Fibroblast of lung (primary cell): ENCODE results near the gene ATG7. TPM values are rescaled to one million over a fixed set of nuclear protein-coding genes. Genes with fewer than 3 reads are reported as not detected.

ENCODE experiments used
- DNase-seq, 2 donors: peaks; one replicate each; pipeline versions ENCODE4 v3.0.0 to v3.0.0-alpha.2; 2010; ENCODE audit warnings: low read depth in 2 of 2
- H2AFZ ChIP-seq: 2 replicates; pipeline ENCODE4 v1.5.1; 2012; ENCODE audit warnings: low read length, control low read depth, inconsistent platforms
- H3K27ac ChIP-seq: 2 replicates; pipeline ENCODE4 v1.5.1; 2011; ENCODE audit warnings: low read length, control low read depth; ENCODE audit not compliant: insufficient read depth
- H3K27me3 ChIP-seq: 2 replicates; pipeline ENCODE4 v1.5.1; 2011; ENCODE audit warnings: mild to moderate bottlenecking, low read length; ENCODE audit not compliant: control insufficient read depth, insufficient read depth
- H3K36me3 ChIP-seq: 2 replicates; pipeline ENCODE4 v1.5.1; 2011; ENCODE audit warnings: low read length; ENCODE audit not compliant: control insufficient read depth, insufficient read depth
- H3K4me1 ChIP-seq: 2 replicates; pipeline ENCODE4 v1.5.1; 2011; ENCODE audit warnings: low read length; ENCODE audit not compliant: control insufficient read depth, insufficient read depth; ENCODE audit errors: extremely low read depth
- H3K4me2 ChIP-seq: 2 replicates; pipeline ENCODE4 v1.5.1; 2011; ENCODE audit warnings: low read length, control low read depth; ENCODE audit not compliant: insufficient read depth; ENCODE audit errors: extremely low read depth
- H3K4me3 ChIP-seq, 4 experiments: fragments of 200-600 bp in 1 of 4; sonication (generic) in 1 of 4; replicated peaks in 1 of 4; 2 replicates each; pipeline ENCODE4 v1.5.1; 2011 to 2016; ENCODE audit warnings: low read length in 4 of 4, low read depth in 3 of 4, mild to moderate bottlenecking in 3 of 4, control low read depth in 2 of 4, inconsistent platforms in 1 of 4, mixed read lengths in 1 of 4; ENCODE audit not compliant: insufficient read depth in 1 of 4; ENCODE audit errors: control extremely low read depth in 1 of 4
- H3K79me2 ChIP-seq: 2 replicates; pipeline ENCODE4 v1.5.1; 2012; ENCODE audit warnings: mild to moderate bottlenecking, low read length, inconsistent platforms; ENCODE audit not compliant: control insufficient read depth, insufficient read depth
- H3K9ac ChIP-seq: 2 replicates; pipeline ENCODE4 v1.5.1; 2011; ENCODE audit warnings: mild to moderate bottlenecking, low read length, control low read depth; ENCODE audit not compliant: insufficient read depth
- H3K9me3 ChIP-seq: 2 replicates; pipeline ENCODE4 v1.5.1; 2012; ENCODE audit warnings: low read depth, low read length; ENCODE audit not compliant: control insufficient read depth, insufficient read depth
- H4K20me1 ChIP-seq: 2 replicates; pipeline ENCODE4 v1.5.1; 2011; ENCODE audit warnings: low read length; ENCODE audit not compliant: control insufficient read depth, insufficient read depth; ENCODE audit errors: extremely low read depth
- CTCF ChIP-seq, 2 donors: IDR thresholded peaks in 1 of 2; conservative IDR thresholded peaks in 1 of 2; 1 replicate in 1 of 2; 2 replicates in 1 of 2; pipeline ENCODE4 v1.5.1; 2011 to 2012; ENCODE audit warnings: low read length in 2 of 2, control low read depth in 1 of 2, inconsistent platforms in 1 of 2, low read depth in 1 of 2, mild to moderate bottlenecking in 1 of 2
- EZH2 ChIP-seq: IDR thresholded peaks from 2 replicates; pipeline ENCODE4 v1.5.1; 2012; ENCODE audit warnings: low read length, control low read depth, mild to moderate bottlenecking; ENCODE audit errors: missing control alignments
- polyA plus RNA-seq, 2 donors: library from polyadenylated mRNA; depleted of rRNA in 1 of 2; stranded (reverse) in 1 of 2; unstranded in 1 of 2; fragments of >200 nt; gene quantifications; 2 replicates each; pipeline ENCODE4 v1.2.1, GENCODE V29; 2011 to 2012; ENCODE audit warnings: missing spikeins in 1 of 2
- total RNA-seq: library from RNA; depleted of rRNA; stranded (reverse); fragments of >200 nt; gene quantifications from 2 replicates; pipeline ENCODE4 v1.2.1, GENCODE V29; 2014

ATG7 gene
- total and polyA plus RNA-seq, 2 donors (not counting 1 experiment from before 2014, with no cell fraction given) = 50.8 to 56.5 TPM

GRCh38 chr3:11349446-11349845 is 77.2 kb downstream of the ATG7 start:
- H3K4me2 ChIP-seq = no peak overlapping the region
- H3K9me3 ChIP-seq = no peaks in the 10 kb centered on the region
- peak in 1 of 2 donors; percentile 25 for DNase-seq
- no peak overlapping the region for H3K9ac ChIP-seq
- TF ChIP-seq EZH2 (no peak), CTCF (conservative IDR thresholded peaks at IDR 0.05 in 1 of 2, IDR thresholded peaks at IDR 0.05 in 1 of 2; ENCODE audit: low read depth in 1 of 2, low read length in 2 of 2) (no peak)
- H4K20me1 ChIP-seq = no peaks in the 10 kb centered on the region
- peaks cover 2% of the 10 kb centered on the region for H3K79me2 ChIP-seq
- no peaks in the 10 kb centered on the region for H3K27me3 ChIP-seq
- H3K4me3 ChIP-seq = no peak overlapping the region
- peaks cover 14% of the 10 kb centered on the region for H3K4me1 ChIP-seq
- no peak overlapping the region for H2AFZ ChIP-seq
- no peak overlapping the region for H3K27ac ChIP-seq
- peaks cover 2% of the 10 kb centered on the region for H3K36me3 ChIP-seq

- Histone ChIP-seq H4K20me1 (no peaks in the 10 kb centered on the region), H2AFZ (no peak overlapping the region), H3K79me2 (peaks cover 2% of the 10 kb centered on the region), H3K4me1 (peaks cover 14% of the 10 kb centered on the region), H3K4me3 (no peak overlapping the region), H3K9me3 (no peaks in the 10 kb centered on the region), H3K27me3 (no peaks in the 10 kb centered on the region), H3K36me3 (peaks cover 2% of the 10 kb centered on the region), H3K4me2 (peak overlapping the region; percentile 62), H3K9ac (no peak overlapping the region), H3K27ac (peak overlapping the region; percentile 41)
- TF ChIP-seq CTCF (conservative IDR thresholded peaks at IDR 0.05 in 1 of 2, IDR thresholded peaks at IDR 0.05 in 1 of 2; ENCODE audit: low read depth in 1 of 2, low read length in 2 of 2) (no peak), EZH2 (no peak)
- DNase-seq = peak; percentile 13 to 53
Measured at GRCh38 chr3:11350374-11350773, 78.2 kb downstream of the ATG7 start.

GRCh38 chr3:11351451-11351850 is 79.3 kb downstream of the ATG7 start:
- Histone ChIP-seq H3K79me2 (peaks cover 2% of the 10 kb centered on the region), H3K4me1 (peaks cover 14% of the 10 kb centered on the region), H3K27me3 (no peaks in the 10 kb centered on the region), H4K20me1 (no peaks in the 10 kb centered on the region), H2AFZ (no peak overlapping the region), H3K9me3 (no peaks in the 10 kb centered on the region), H3K4me3 (no peak overlapping the region), H3K9ac (no peak overlapping the region), H3K36me3 (peaks cover 2% of the 10 kb centered on the region), H3K4me2 (no peak overlapping the region), H3K27ac (no peak overlapping the region)
- no peak for TF ChIP-seq EZH2
- no peak for TF ChIP-seq CTCF (conservative IDR thresholded peaks at IDR 0.05 in 1 of 2, IDR thresholded peaks at IDR 0.05 in 1 of 2; ENCODE audit: low read depth in 1 of 2, low read length in 2 of 2)
- no peak for DNase-seq
